ENCODE data around the gene QPCTL.

Gene QPCTL

GRCh38 chr19:45693106-45693788 lies 781 bp downstream of the QPCTL start:
- H3K4me3 ChIP-seq (ENCODE audit: low read length): peak overlapping the region; percentile 91
- peak; percentile 61 for DNase-seq (ENCODE audit: low read depth)
- TF ChIP-seq CTCF (conservative IDR thresholded peaks at IDR 0.05; ENCODE audit: low read length): peak; percentile 86

GRCh38 chr19:45701676-45702075 lies 9.2 kb downstream of the QPCTL start:
- no peak for TF ChIP-seq CTCF (conservative IDR thresholded peaks at IDR 0.05; ENCODE audit: low read length)
- no peak for DNase-seq (ENCODE audit: low read depth)
- no peak overlapping the region for H3K4me3 ChIP-seq (ENCODE audit: low read length)

- H3K4me3 ChIP-seq (ENCODE audit: low read length): no peak overlapping the region
- TF ChIP-seq CTCF (conservative IDR thresholded peaks at IDR 0.05; ENCODE audit: low read length): no peak
- no peak for DNase-seq (ENCODE audit: low read depth)
These were observed 12.6 kb downstream of the QPCTL start for GRCh38 chr19:45705115-45705514.

GRCh38 chr19:45705710-45706415 lies 13.4 kb downstream of the QPCTL start:
- no peak for DNase-seq (ENCODE audit: low read depth)
- H3K4me3 ChIP-seq (ENCODE audit: low read length): no peak overlapping the region
- TF ChIP-seq CTCF (conservative IDR thresholded peaks at IDR 0.05; ENCODE audit: low read length): no peak

- no peak for TF ChIP-seq CTCF (conservative IDR thresholded peaks at IDR 0.05; ENCODE audit: low read length)
- no peak overlapping the region for H3K4me3 ChIP-seq (ENCODE audit: low read length)
- DNase-seq (ENCODE audit: low read depth): no peak
These were observed 18.1 kb downstream of the QPCTL start for GRCh38 chr19:45710356-45711130.

- no peak for DNase-seq (ENCODE audit: low read depth)
- TF ChIP-seq CTCF (conservative IDR thresholded peaks at IDR 0.05; ENCODE audit: low read length): no peak
- no peak overlapping the region for H3K4me3 ChIP-seq (ENCODE audit: low read length)
These were observed 19.6 kb downstream of the QPCTL start for GRCh38 chr19:45711851-45712698.

All from AG10803 (cell line).